HUES64 (cell line): ENCODE data around the gene EIPR1.

ENCODE experiments used
- H3K27ac ChIP-seq: 2 replicates; pipeline ENCODE4 v1.7.0; 2013; ENCODE audit warnings: low read depth, low read length, inconsistent platforms
- H3K27me3 ChIP-seq: 2 replicates; pipeline ENCODE4 v1.6.1; 2013; ENCODE audit warnings: mild to moderate bottlenecking, low read length; ENCODE audit not compliant: insufficient read depth
- H3K36me3 ChIP-seq: 2 replicates; pipeline ENCODE4 v1.6.1; 2013; ENCODE audit warnings: mild to moderate bottlenecking, low read length; ENCODE audit not compliant: insufficient read depth
- H3K4me1 ChIP-seq: 2 replicates; pipeline ENCODE4 v1.6.1; 2013; ENCODE audit warnings: mild to moderate bottlenecking, low read length, moderate library complexity; ENCODE audit not compliant: insufficient read depth
- H3K4me3 ChIP-seq: 2 replicates; pipeline ENCODE4 v1.5.1; 2013; ENCODE audit warnings: mild to moderate bottlenecking, low read length, moderate library complexity
- H3K9ac ChIP-seq: 2 replicates; pipeline ENCODE4 v1.6.1; 2013; ENCODE audit warnings: mild to moderate bottlenecking, low read depth, low read length
- H3K9me3 ChIP-seq: 2 replicates; pipeline ENCODE4 v1.6.1; 2013; ENCODE audit warnings: low read depth, low read length; ENCODE audit not compliant: insufficient read depth
- WGBS: fragments of 150-250, 120-280 bp; methylation state at CpG from one replicate; pipeline ENCODE4 v1.1.7; 2013; ENCODE audit warnings: missing lambda C conversion rate; 5-methylcytosine and 5-hydroxymethylcytosine counted together

The EIPR1 gene

GRCh38 chr2:3212984-3213383 lies 164.6 kb downstream of the EIPR1 start:
- no peak overlapping the region for H3K9ac ChIP-seq
- H3K36me3 ChIP-seq, result no peaks in the 10 kb centered on the region
- H3K27me3 ChIP-seq, result no peaks in the 10 kb centered on the region
- H3K27ac ChIP-seq, result no peak overlapping the region
- no peak overlapping the region for H3K4me3 ChIP-seq
- WGBS, result 98% methylated on average over 5 of the region's 6 CpGs
- H3K9me3 ChIP-seq, result no peaks in the 10 kb centered on the region
- H3K4me1 ChIP-seq, result no peaks in the 10 kb centered on the region

- no peaks in the 10 kb centered on the region for H3K27me3 ChIP-seq
- no peaks in the 10 kb centered on the region for H3K9me3 ChIP-seq
- 95% methylated on average over 5 of the region's 5 CpGs for WGBS
- H3K36me3 ChIP-seq, result no peaks in the 10 kb centered on the region
- H3K27ac ChIP-seq, result no peak overlapping the region
- H3K4me3 ChIP-seq, result no peak overlapping the region
- H3K4me1 ChIP-seq, result no peaks in the 10 kb centered on the region
- no peak overlapping the region for H3K9ac ChIP-seq
Observed at GRCh38 chr2:3212061-3212362, 165.6 kb downstream of the EIPR1 start.

- H3K27me3 ChIP-seq, result no peaks in the 10 kb centered on the region
- no peak overlapping the region for H3K27ac ChIP-seq
- H3K4me3 ChIP-seq, result no peak overlapping the region
- H3K4me1 ChIP-seq, result no peaks in the 10 kb centered on the region
- 87% methylated on average over 26 of the region's 26 CpGs for WGBS
- no peak overlapping the region for H3K9ac ChIP-seq
- H3K9me3 ChIP-seq, result no peaks in the 10 kb centered on the region
- no peaks in the 10 kb centered on the region for H3K36me3 ChIP-seq
Observed at GRCh38 chr2:3211256-3212060, 166.2 kb downstream of the EIPR1 start.

GRCh38 chr2:3210257-3210656 lies 167.4 kb downstream of the EIPR1 start:
- 87% methylated on average over 11 of the region's 11 CpGs for WGBS
- H3K9ac ChIP-seq, result no peak overlapping the region
- H3K27me3 ChIP-seq, result no peaks in the 10 kb centered on the region
- H3K27ac ChIP-seq, result no peak overlapping the region
- H3K9me3 ChIP-seq, result no peaks in the 10 kb centered on the region
- no peak overlapping the region for H3K4me3 ChIP-seq
- no peaks in the 10 kb centered on the region for H3K36me3 ChIP-seq
- no peaks in the 10 kb centered on the region for H3K4me1 ChIP-seq

GRCh38 chr2:3209258-3209657 lies 168.4 kb downstream of the EIPR1 start:
- no peak overlapping the region for H3K27ac ChIP-seq
- no peaks in the 10 kb centered on the region for H3K9me3 ChIP-seq
- no peaks in the 10 kb centered on the region for H3K4me1 ChIP-seq
- H3K27me3 ChIP-seq, result no peaks in the 10 kb centered on the region
- WGBS, result 95% methylated on average over 12 of the region's 12 CpGs
- no peak overlapping the region for H3K4me3 ChIP-seq
- H3K36me3 ChIP-seq, result no peaks in the 10 kb centered on the region
- no peak overlapping the region for H3K9ac ChIP-seq

GRCh38 chr2:3208591-3208990 lies 169.0 kb downstream of the EIPR1 start:
- no peaks in the 10 kb centered on the region for H3K27me3 ChIP-seq

GRCh38 chr2:3208179-3208578 lies 169.4 kb downstream of the EIPR1 start:
- no peaks in the 10 kb centered on the region for H3K4me1 ChIP-seq
- no peaks in the 10 kb centered on the region for H3K36me3 ChIP-seq
- 90% methylated on average over 5 of the region's 5 CpGs for WGBS
- H3K9ac ChIP-seq, result no peak overlapping the region
- no peak overlapping the region for H3K27ac ChIP-seq
- H3K27me3 ChIP-seq, result no peaks in the 10 kb centered on the region
- no peak overlapping the region for H3K4me3 ChIP-seq
- H3K9me3 ChIP-seq, result no peaks in the 10 kb centered on the region

More at GRCh38 chr2:3208591-3208990, 169.0 kb downstream of the EIPR1 start:
- H3K9ac ChIP-seq, result no peak overlapping the region
- no peaks in the 10 kb centered on the region for H3K9me3 ChIP-seq
- no peaks in the 10 kb centered on the region for H3K36me3 ChIP-seq
- no peak overlapping the region for H3K4me3 ChIP-seq
- 97% methylated on average over 12 of the region's 12 CpGs for WGBS
- H3K4me1 ChIP-seq, result no peaks in the 10 kb centered on the region
- H3K27ac ChIP-seq, result no peak overlapping the region

GRCh38 chr2:3207091-3207491 lies 170.5 kb downstream of the EIPR1 start:
- 95% methylated on average over 10 of the region's 10 CpGs for WGBS
- no peaks in the 10 kb centered on the region for H3K27me3 ChIP-seq
- no peak overlapping the region for H3K4me3 ChIP-seq
- no peaks in the 10 kb centered on the region for H3K4me1 ChIP-seq
- no peaks in the 10 kb centered on the region for H3K36me3 ChIP-seq
- no peak overlapping the region for H3K9ac ChIP-seq
- H3K9me3 ChIP-seq, result no peaks in the 10 kb centered on the region
- no peak overlapping the region for H3K27ac ChIP-seq

- no peaks in the 10 kb centered on the region for H3K4me1 ChIP-seq
- no peak overlapping the region for H3K9ac ChIP-seq
- H3K9me3 ChIP-seq, result no peaks in the 10 kb centered on the region
- H3K36me3 ChIP-seq, result no peaks in the 10 kb centered on the region
- WGBS, result 94% methylated on average over 4 of the region's 4 CpGs
- no peak overlapping the region for H3K27ac ChIP-seq
- H3K4me3 ChIP-seq, result no peak overlapping the region
- no peaks in the 10 kb centered on the region for H3K27me3 ChIP-seq
Observed at GRCh38 chr2:3205845-3206244, 171.8 kb downstream of the EIPR1 start.

- Histone ChIP-seq H3K27me3 (no peaks in the 10 kb centered on the region), H3K9me3 (no peaks in the 10 kb centered on the region), H3K9ac (no peak overlapping the region), H3K4me1 (no peaks in the 10 kb centered on the region), H3K27ac (no peak overlapping the region), H3K36me3 (no peaks in the 10 kb centered on the region; the same call in 1 of the 2 replicates), H3K4me3 (no peak overlapping the region)
- WGBS, result 94% methylated on average over 11 of the region's 11 CpGs
Observed at GRCh38 chr2:3204031-3204821, 173.4 kb downstream of the EIPR1 start.

GRCh38 chr2:3203497-3204019 lies 174.1 kb downstream of the EIPR1 start:
- H3K9ac ChIP-seq, result no peak overlapping the region
- H3K27me3 ChIP-seq, result no peaks in the 10 kb centered on the region
- WGBS, result 93% methylated on average over 16 of the region's 16 CpGs
- H3K4me1 ChIP-seq, result no peaks in the 10 kb centered on the region
- no peaks in the 10 kb centered on the region for H3K9me3 ChIP-seq
- no peak overlapping the region for H3K27ac ChIP-seq
- no peaks in the 10 kb centered on the region; the same call in 1 of the 2 replicates for H3K36me3 ChIP-seq
- no peak overlapping the region for H3K4me3 ChIP-seq
